GM23338 (cell line): ENCODE measurements around the gene RAP1GAP2.

Experiments
- CREB1 ChIP-seq: fragments of 250-450 bp; sonication (Bioruptor Pico); IDR thresholded peaks from 2 replicates; pipeline ENCODE4 v1.5.0; 2020; ENCODE audit warnings: low read depth, mild to moderate bottlenecking, moderate library complexity
- CTCF ChIP-seq, 2 experiments: fragments of 200-600 bp in 1 of 2; sonication (generic) in 1 of 2; conservative IDR thresholded peaks; 2 replicates each; pipeline versions ENCODE4 v1.5.1 to v1.6.1; 2016 to 2017; ENCODE audit warnings: antibody characterized with exemption in 2 of 2, low read depth in 2 of 2, mild to moderate bottlenecking in 2 of 2, moderate library complexity in 1 of 2
- POLR2AphosphoS5 ChIP-seq: IDR thresholded peaks from 2 replicates; pipeline ENCODE4 v1.6.1; 2016; ENCODE audit warnings: antibody characterized with exemption, low read depth

- TF ChIP-seq CTCF (conservative IDR thresholded peaks at IDR 0.05; ENCODE audit: low read depth in 2 of 2) (no peak), CREB1 (CRISPR knock-in tag) (no peak), POLR2AphosphoS5 (no peak)
Observed at GRCh38 chr17:3033741-3034577, 237.7 kb downstream of the RAP1GAP2 start.
